ENCODE results near the gene MLLT10. TPM values are rescaled to one million over a fixed set of nuclear protein-coding genes. Genes with fewer than 3 reads are reported as not detected.

Gene MLLT10
- total RNA-seq, 1 donor from 2014 or later: 49.1 TPM

- intact Hi-C loops (cut with micrococcal nuclease): loop anchor here (5.0 to 10.0 kb wide), 5 partner anchors 297 to 1567 kb away; partner anchors contain the start of gene COMMD3
Observed at GRCh38 chr10:21499701-21500577, 34.1 kb upstream of the MLLT10 start.

- intact Hi-C loops (cut with micrococcal nuclease): no loop called here
Observed at GRCh38 chr10:21500578-21500910, 33.5 kb upstream of the MLLT10 start.

- intact Hi-C loops (cut with micrococcal nuclease): no loop called here
Observed at GRCh38 chr10:21501091-21501490, 32.9 kb upstream of the MLLT10 start.

- intact Hi-C loops (cut with micrococcal nuclease): no loop called here
Observed at GRCh38 chr10:21501731-21502347, 32.2 kb upstream of the MLLT10 start.

GRCh38 chr10:21502348-21502740 is 31.7 kb upstream of the MLLT10 start:
- intact Hi-C loops (cut with micrococcal nuclease): no loop called here

GRCh38 chr10:21503542-21503941 is 30.5 kb upstream of the MLLT10 start:
- intact Hi-C loops (cut with micrococcal nuclease): no loop called here

GRCh38 chr10:21505711-21506278 is 28.2 kb upstream of the MLLT10 start:
- intact Hi-C loops (cut with micrococcal nuclease): no loop called here

- intact Hi-C loops (cut with micrococcal nuclease): no loop called here
Observed at GRCh38 chr10:21506351-21506750, 27.7 kb upstream of the MLLT10 start.

GRCh38 chr10:21507150-21507549 is 26.9 kb upstream of the MLLT10 start:
- intact Hi-C loops (cut with micrococcal nuclease): no loop called here

GRCh38 chr10:21508706-21509331 is 25.2 kb upstream of the MLLT10 start:
- intact Hi-C loops (cut with micrococcal nuclease): no loop called here

GRCh38 chr10:21509341-21510240 is 24.4 kb upstream of the MLLT10 start:
- intact Hi-C loops (cut with micrococcal nuclease): loop anchor here (10.0 kb wide), 1 partner anchor 1685 kb away; the partner anchor contains the start of gene PTF1A

- intact Hi-C loops (cut with micrococcal nuclease): loop anchor here (10.0 kb wide), 1 partner anchor 1684 kb away; the partner anchor contains the start of gene PTF1A
Observed at GRCh38 chr10:21510241-21511094, 23.6 kb upstream of the MLLT10 start.

- intact Hi-C loops (cut with micrococcal nuclease): loop anchor here (10.0 kb wide), 1 partner anchor 1684 kb away; the partner anchor contains the start of gene PTF1A
Observed at GRCh38 chr10:21511095-21511570, 22.9 kb upstream of the MLLT10 start.

GRCh38 chr10:21511946-21512572 is 22.0 kb upstream of the MLLT10 start:
- intact Hi-C loops (cut with micrococcal nuclease): loop anchor here (10.0 kb wide), 1 partner anchor 1683 kb away; the partner anchor contains the start of gene PTF1A

- intact Hi-C loops (cut with micrococcal nuclease): loop anchor here (10.0 kb wide), 1 partner anchor 1682 kb away; the partner anchor contains the start of gene PTF1A
Observed at GRCh38 chr10:21512573-21513404, 21.2 kb upstream of the MLLT10 start.

- intact Hi-C loops (cut with micrococcal nuclease): loop anchor here (10.0 kb wide), 1 partner anchor 1681 kb away; the partner anchor contains the start of gene PTF1A
Observed at GRCh38 chr10:21513405-21513788, 20.6 kb upstream of the MLLT10 start.

GRCh38 chr10:21514129-21514817 is 19.8 kb upstream of the MLLT10 start:
- intact Hi-C loops (cut with micrococcal nuclease): loop anchor here (10.0 kb wide), 1 partner anchor 1681 kb away; the partner anchor contains the start of gene PTF1A
